Gastrocnemius medialis (tissue), 4 donors: ENCODE data around the gene GPR176. TPM values are rescaled to one million over a fixed set of nuclear protein-coding genes. Genes with fewer than 3 reads are reported as not detected.
"Not testable (repeated sequence)": the region's sequence is repeated elsewhere in the genome, so short reads cannot be mapped to it uniquely, and the experiment has no call there.

Source experiments
- ATAC-seq, 2 donors: fragments of 150-250 bp; one replicate each; pipeline ENCODE4 v1.9.1; 2016
- DNase-seq, 2 donors: peaks; one replicate each; pipeline ENCODE4 v3.0.0-alpha.2; 2019
- H3K27ac ChIP-seq, 4 donors: fragments of 200-600 bp; sonication (generic); 1 replicate in 1 of 4; 2 replicates in 3 of 4; pipeline ENCODE4 v1.5.1; 2016 to 2018; ENCODE audit warnings: mild to moderate bottlenecking in 2 of 4, moderate library complexity in 1 of 4
- H3K27me3 ChIP-seq, 3 donors: fragments of 200-600 bp; sonication (generic) in 2 of 3; 1 replicate in 1 of 3; 2 replicates in 2 of 3; pipeline versions ENCODE4 v1.5.1 to v1.6.0; 2016 to 2019; ENCODE audit warnings: mild to moderate bottlenecking in 1 of 3, moderate library complexity in 1 of 3
- H3K36me3 ChIP-seq, 2 donors: fragments of 200-600 bp; sonication (generic) in 1 of 2; one replicate each; pipeline ENCODE4 v1.5.1; 2017 to 2018
- H3K4me1 ChIP-seq, 2 donors: fragments of 200-600 bp; sonication (generic) in 1 of 2; one replicate each; pipeline ENCODE4 v1.5.1; 2016 to 2017; ENCODE audit warnings: mild to moderate bottlenecking in 2 of 2
- H3K4me3 ChIP-seq, 4 donors: fragments of 200-600 bp; sonication (generic) in 3 of 4; 1 replicate in 1 of 4; 2 replicates in 3 of 4; pipeline ENCODE4 v1.5.1; 2016 to 2019; ENCODE audit warnings: mild to moderate bottlenecking in 2 of 4
- H3K9me3 ChIP-seq, 3 donors: fragments of 200-600 bp; sonication (generic) in 2 of 3; 1 replicate in 1 of 3; 2 replicates in 2 of 3; pipeline ENCODE4 v1.5.1; 2016 to 2019
- CTCF ChIP-seq, 5 experiments: fragments of 450-650 bp in 3 of 5; fragments of 200-600 bp in 2 of 5; sonication (generic) in 2 of 5; IDR thresholded peaks in 4 of 5; conservative IDR thresholded peaks in 1 of 5; 1 replicate in 4 of 5; 2 replicates in 1 of 5; pipeline ENCODE4 v1.5.1; 2016 to 2019; ENCODE audit warnings: antibody characterized with exemption in 5 of 5, mild to moderate bottlenecking in 3 of 5, moderate library complexity in 3 of 5
- POLR2A ChIP-seq, 2 donors: fragments of 450-650 bp; IDR thresholded peaks; one replicate each; pipeline ENCODE4 v1.6.1; 2017; ENCODE audit warnings: antibody characterized with exemption in 2 of 2, mild to moderate bottlenecking in 2 of 2, moderate library complexity in 2 of 2
- in situ Hi-C, 4 donors: fragments of 200-750 bp; cut with MboI; loops; one replicate each; pipeline versions ENCODE4 v1.15.0 to v1.8.0; 2017; ENCODE audit warnings: low sequenced_read_pairs in 4 of 4
- intact Hi-C: fragments of 100-400 bp; cut with DNase I; formaldehyde crosslinking; loops from one replicate; pipeline ENCODE4 v1.15.1; 2023; ENCODE audit warnings: low total_unique reads
- total RNA-seq, 4 donors: library from RNA; depleted of rRNA; stranded (reverse); fragments of >200 nt; gene quantifications; one replicate each; pipeline versions ENCODE4 v1.1.0 to v1.2.3, GENCODE V29; 2016

The GPR176 gene
- total RNA-seq, 4 donors from 2014 or later = 1.1 to 3.0 (median 1.7) TPM

- in situ Hi-C loops = no loop called here
- intact Hi-C loops = no loop called here
- Histone ChIP-seq H3K9me3 (no peaks in the 10 kb centered on the region), H3K4me1 (no peaks in the 10 kb centered on the region), H3K4me3 (no peak overlapping the region), H3K27ac (no peak overlapping the region), H3K27me3 (no peaks in the 10 kb centered on the region), H3K36me3 (no peaks in the 10 kb centered on the region)
- TF ChIP-seq POLR2A (IDR thresholded peaks at IDR 0.05) (no peak), CTCF (IDR thresholded peaks at IDR 0.05 in 4 of 5, conservative IDR thresholded peaks at IDR 0.05 in 1 of 5) (no peak)
- DNase-seq (no peak), ATAC-seq (no peak)
These were observed 105.6 kb downstream of the GPR176 start for GRCh38 chr15:39814489-39814888.

GRCh38 chr15:39812651-39813050, 107.4 kb downstream of the GPR176 start:
- H3K4me3 ChIP-seq, in situ Hi-C loops, H3K36me3 ChIP-seq, ATAC-seq, H3K4me1 ChIP-seq, DNase-seq, H3K27me3 ChIP-seq, intact Hi-C loops, H3K9me3 ChIP-seq, H3K27ac ChIP-seq: not testable (repeated sequence)

- H3K9me3 ChIP-seq = no peaks in the 10 kb centered on the region
- no peaks in the 10 kb centered on the region for H3K27me3 ChIP-seq
- intact Hi-C loops (no loop called here), in situ Hi-C loops (no loop called here)
- H3K4me3 ChIP-seq = no peak overlapping the region
- H3K4me1 ChIP-seq = no peaks in the 10 kb centered on the region
- no peak overlapping the region for H3K27ac ChIP-seq
- no peak for TF ChIP-seq CTCF (IDR thresholded peaks at IDR 0.05 in 4 of 5, conservative IDR thresholded peaks at IDR 0.05 in 1 of 5)
- TF ChIP-seq POLR2A (IDR thresholded peaks at IDR 0.05) = no peak
- no peak for DNase-seq
- H3K36me3 ChIP-seq = no peaks in the 10 kb centered on the region
- ATAC-seq = no peak
These were observed 111.2 kb downstream of the GPR176 start for GRCh38 chr15:39808909-39809308.

GRCh38 chr15:39807791-39808190, 112.3 kb downstream of the GPR176 start:
- in situ Hi-C loops (no loop called here), intact Hi-C loops (no loop called here)
- no peak overlapping the region for H3K4me3 ChIP-seq

GRCh38 chr15:39804026-39804425, 116.0 kb downstream of the GPR176 start:
- TF ChIP-seq POLR2A (IDR thresholded peaks at IDR 0.05) (no peak), CTCF (IDR thresholded peaks at IDR 0.05 in 4 of 5, conservative IDR thresholded peaks at IDR 0.05 in 1 of 5) (no peak)
- in situ Hi-C loops = no loop called here
- Histone ChIP-seq H3K4me1 (no peaks in the 10 kb centered on the region), H3K27me3 (no peaks in the 10 kb centered on the region), H3K9me3 (no peaks in the 10 kb centered on the region), H3K4me3 (no peak overlapping the region), H3K36me3 (no peaks in the 10 kb centered on the region), H3K27ac (no peak overlapping the region)
- intact Hi-C loops = loop anchor here (5.0 kb wide), 1 partner anchor 128 kb away; the partner anchor contains the start of gene EIF2AK4
- ATAC-seq (peak; percentile 70 to 93), DNase-seq (no peak)

More at GRCh38 chr15:39807791-39808190, 112.3 kb downstream of the GPR176 start:
- Histone ChIP-seq H3K36me3 (no peaks in the 10 kb centered on the region), H3K27me3 (no peaks in the 10 kb centered on the region), H3K27ac (no peak overlapping the region), H3K4me1 (no peaks in the 10 kb centered on the region), H3K9me3 (no peaks in the 10 kb centered on the region)
- DNase-seq (no peak), ATAC-seq (no peak)
- no peak for TF ChIP-seq CTCF (IDR thresholded peaks at IDR 0.05 in 4 of 5, conservative IDR thresholded peaks at IDR 0.05 in 1 of 5)
- TF ChIP-seq POLR2A (IDR thresholded peaks at IDR 0.05) = no peak
